GM21717 (cell line): Measurements from ENCODE around the gene SNRK.

Source experiments
- ATAC-seq: cut with Tn5 transposase; IDR thresholded peaks from one replicate; pipeline ENCODE4 v1.9.1; 2021; ENCODE audit warnings: mild to moderate bottlenecking, moderate library complexity; ENCODE audit not compliant: unreplicated experiment

Gene SNRK

DNA sequence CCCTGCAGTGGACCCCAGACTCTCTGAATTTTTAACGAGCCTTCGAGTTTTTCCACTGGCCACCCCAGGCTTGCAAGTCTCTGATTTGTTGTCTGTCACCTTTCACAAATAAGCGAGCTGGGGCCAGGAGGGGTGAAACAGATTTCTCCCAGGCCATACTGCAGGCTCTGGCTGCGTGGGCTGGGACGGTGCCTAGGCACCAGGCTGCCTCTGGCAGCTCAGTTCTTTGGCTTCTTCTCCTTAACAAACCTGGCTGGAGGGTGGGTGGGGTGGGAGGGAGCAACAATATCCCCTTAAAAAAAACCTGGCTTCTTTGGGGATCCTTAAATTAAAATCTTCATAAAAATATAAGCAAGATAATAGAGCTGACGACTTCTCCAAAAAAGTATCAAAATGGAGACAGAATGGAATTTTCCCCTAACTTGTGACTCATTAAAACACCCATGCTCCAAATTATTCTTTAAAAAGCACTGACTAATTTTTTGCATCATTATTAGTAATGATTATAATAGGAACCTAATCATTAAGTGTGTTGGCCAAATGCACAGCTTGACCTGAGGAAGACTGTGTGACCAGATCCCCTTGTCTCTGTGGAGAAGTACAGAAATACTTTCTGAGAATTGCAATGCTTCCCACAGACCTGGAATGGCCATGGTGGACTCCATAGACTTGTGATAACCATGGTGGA is 84.1 kb downstream of the SNRK start:
- ATAC-seq, result no peak

DNA sequence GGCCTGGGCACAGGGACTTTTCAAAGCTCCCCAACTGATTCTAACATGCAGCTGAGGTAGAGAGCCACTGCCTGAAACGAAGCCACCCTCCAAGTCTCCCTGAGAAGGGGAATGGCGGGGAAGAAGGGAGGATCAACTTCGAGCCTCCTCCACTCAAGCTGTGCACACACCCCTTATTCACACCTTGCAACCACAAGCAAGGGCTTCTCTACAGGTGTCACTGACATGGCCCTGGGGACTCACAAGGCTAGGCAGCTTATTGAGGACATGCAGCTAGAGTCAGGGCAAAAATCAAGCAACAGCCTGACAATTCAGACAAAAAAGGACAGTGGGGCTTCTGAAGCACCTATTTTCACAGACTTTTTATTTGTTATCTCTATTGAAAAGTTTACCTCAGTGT is 85.2 kb downstream of the SNRK start:
- ATAC-seq, result no peak

DNA sequence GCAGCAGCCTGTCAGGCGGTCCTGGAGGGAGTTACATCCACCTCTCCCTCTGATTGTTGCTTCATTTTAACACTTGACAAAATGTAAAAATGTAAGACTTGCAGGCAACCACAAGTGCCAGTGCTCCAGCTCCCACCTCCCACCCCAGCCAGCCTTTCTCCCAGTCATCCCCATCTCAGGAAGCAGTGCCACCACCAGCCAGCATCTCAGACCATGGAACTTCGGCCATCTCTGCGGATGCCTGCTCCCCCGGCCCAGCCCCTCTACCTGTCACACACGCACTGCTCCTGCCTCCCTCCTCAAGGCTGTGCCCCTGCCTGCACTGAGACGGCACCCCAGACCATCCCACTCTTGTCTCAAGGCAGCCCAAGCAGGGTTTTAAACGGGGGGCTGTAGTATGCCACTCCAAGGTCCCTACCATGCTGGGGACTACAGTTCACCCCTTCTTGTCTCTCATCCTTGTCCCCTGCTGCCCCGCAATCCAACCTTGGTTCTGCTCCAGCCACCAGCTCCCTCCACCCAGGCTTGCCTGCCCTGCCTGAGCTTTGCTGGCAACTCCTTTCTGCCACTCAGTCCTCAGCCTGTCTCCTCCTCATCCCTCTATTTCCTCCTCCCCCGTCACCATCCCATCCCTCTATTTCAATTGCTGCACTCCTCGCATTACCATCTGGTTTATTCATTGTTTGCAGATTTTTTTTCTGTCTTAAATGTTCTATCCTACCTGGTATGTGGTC is 85.8 kb downstream of the SNRK start:
- no peak for ATAC-seq

DNA sequence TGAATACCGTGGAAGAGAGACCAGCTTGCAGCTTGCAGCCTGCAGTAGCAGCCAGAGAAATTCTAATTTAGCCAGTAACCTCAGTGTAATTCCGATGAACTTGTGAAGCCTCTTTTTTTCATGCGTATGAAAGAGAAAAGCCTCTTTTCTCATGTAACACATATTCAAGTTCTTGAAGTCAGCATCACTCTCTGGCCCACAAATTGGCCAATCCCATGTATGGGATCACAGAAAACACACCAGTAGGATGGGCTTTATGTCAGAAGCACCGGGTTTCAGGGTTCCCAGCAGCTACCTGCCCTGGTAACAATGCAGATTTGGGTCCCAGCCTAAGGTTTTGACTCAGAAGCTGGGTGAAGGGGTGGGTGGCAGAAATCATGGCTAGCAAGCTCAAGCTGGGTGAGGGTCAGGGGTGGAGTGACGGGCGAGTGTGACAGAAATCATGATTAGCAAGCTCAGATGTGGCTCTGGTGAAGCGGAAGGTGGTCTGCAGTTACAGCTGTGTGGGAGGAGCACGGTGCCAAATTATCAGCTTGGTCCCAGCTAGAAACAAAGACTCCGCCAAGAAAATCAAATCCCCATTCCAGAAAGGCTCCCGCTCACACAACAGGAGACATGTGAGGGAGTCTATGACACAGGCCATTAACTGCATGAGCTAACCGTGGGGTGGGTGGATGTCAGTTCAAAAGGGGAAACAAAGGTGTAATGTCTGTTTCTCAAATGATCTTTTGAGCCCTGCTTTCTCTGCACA is 86.6 kb downstream of the SNRK start:
- no peak for ATAC-seq

DNA sequence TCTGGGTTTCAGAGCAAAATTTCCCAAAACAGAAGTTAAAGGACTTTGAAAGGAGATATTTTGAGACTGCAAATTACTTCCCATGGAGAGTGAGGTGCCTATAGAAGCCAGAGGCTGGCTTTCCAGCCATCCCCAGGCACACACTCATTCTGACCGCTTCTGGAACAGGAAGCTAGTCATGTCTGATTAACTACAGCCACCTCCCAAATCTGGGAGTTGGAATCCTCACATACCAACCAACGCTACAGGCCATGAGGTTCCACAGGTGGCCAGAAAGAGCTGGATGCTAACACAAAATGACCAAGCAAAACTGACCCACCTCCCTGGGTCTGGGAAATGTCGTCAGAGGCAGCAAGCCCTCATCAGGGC is 87.2 kb downstream of the SNRK start:
- ATAC-seq, result no peak

DNA sequence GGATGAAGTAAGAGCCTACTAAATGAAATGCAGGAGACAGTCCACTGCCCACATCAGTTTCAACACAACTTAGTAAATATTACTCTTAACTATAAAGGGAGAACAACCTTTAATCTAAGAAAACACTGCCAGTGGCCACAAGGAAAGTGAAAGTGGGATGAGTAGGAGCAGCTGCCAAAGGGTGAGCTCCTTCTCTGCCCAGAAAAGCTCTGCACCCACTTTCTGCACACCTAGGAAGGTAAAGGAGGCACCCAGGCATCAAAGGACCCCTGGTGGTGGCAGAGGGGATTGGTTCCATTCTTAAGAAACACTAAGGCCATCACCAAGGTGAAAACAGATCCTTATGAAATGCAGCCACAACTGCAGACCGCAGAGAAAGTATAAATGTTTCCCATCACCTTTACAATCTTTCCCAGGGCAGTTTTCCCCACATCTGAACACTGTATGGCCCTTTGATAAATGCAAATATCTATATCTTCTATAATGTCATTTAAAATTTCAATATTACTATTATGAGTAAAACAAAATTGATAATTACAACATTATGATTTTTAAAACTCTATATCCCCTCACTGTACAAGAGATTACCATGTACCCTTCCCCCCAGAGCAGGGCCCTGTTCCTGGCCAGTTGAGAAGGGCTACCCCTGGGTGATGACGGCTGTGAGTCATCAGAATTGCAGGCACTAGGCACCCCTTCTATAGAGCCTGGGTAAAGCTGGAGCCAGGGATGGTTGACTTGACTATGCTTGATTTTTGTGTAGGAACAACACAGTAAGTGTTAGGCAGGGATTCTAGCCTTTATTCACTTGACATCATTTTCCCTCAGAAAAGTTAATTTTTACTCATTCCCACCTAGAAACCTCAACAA is 92.0 kb downstream of the SNRK start:
- peak; percentile 76 for ATAC-seq

DNA sequence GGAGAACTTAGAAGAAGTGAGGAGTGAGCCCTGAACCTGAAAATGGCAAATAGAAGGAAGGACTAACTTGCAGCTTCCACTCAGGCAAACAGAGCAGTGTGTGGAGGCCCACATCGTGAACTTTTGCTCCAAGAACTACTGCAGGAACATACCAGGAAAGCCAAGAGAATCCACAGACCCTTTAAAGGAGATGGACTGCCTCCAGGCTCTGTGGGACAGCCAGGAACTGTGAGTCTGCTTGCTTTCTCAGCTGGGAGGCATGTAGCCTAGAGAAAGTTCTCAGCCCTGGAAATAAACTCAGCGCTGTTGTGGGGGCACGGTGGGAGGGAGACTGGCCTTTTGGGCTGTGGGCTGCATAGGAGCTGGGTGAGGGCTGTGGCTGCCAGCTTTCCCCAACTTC is 93.0 kb downstream of the SNRK start:
- no peak for ATAC-seq

DNA sequence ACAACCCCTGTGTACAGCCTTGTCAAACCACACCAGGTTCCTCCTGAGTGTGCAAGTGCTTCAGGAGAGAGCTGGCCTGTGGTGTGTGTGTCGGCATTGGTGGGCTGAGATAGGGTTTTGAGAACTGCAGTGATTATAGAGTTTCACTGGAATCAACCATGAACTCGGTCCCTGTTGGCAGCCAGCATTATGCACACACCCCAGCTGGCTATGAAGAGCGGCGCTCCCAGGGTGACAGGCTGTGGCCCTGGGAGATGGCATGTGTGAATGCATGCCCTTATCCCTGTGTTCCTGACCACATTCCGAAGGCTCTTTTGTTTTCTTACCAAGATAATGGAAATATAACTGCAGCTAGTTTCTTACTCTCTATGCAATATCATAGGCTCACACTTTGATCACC is 101.8 kb downstream of the SNRK start:
- ATAC-seq, result no peak

DNA sequence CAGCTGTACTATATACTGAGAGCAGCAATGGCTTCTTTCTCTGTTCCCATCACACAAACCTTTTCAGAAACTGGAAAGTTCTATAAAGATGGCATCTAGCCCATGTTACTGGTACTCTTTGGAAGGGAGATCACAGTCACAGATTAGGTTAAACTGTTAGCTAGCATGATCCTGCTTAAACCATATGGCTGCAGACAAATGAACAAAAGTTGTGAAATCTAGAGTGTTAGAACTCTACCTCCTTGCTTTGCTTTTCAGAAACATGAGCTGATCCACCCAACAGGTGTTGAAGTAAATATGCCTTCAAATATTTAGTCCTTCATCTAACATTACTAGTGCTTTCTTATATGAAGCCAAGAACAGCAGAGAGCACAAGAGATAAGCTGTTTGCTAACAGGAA is 102.6 kb downstream of the SNRK start:
- ATAC-seq, result no peak

DNA sequence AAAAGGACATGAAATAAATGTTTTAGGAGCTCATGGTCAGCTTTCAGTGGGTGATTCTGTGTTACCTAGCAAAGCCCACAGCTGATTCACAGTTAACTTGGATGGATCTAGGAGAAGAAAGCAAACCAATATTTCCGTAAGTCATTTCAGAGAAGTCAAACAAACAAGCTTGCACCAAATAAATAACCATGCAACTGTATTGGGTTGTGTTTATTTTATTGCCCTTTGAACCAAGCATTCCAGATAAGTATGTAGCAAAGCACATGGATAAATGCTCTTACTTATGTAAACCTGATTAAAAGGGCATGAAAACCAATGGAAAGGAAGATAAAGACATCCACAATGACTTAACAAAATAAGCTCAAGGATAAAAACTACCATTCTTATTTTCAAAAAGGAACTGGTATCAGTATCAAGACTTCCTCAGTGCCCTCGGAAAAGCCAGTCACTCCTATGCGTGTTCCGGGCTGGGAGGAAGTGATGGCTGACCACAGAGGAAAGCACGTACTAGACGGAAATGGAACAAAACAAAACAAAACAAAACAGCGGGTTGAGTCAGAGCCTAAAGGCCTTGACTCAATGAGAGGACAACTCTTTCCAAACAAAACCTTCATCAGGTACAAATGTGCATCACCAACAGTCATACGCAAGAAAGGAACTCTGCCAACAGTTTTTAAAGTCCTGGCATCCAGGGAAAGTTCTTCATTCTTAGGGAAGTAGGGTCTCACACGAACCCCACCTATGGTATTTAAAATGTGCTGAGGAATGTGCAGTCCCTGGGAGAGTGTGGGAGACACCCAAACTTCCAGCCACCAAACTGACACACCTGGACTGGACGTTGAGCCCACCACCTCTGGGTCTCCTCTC is 103.3 kb downstream of the SNRK start:
- ATAC-seq, result no peak

DNA sequence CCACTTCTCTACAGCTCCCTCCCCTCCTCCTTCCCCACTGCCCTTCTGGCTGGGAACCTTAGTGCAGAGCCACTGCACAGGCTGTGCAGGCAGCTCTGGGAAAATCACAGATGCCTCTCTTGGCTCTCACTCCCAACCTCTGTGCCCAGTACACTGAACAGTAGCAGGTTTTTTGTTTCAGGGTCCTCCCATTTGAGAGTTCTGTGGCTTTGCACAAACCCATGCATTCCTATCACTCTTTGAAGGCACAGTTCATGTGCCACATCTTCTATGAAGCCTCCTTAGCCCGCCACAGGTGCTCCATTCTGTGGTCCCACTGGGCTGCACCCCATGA is 103.9 kb downstream of the SNRK start:
- no peak for ATAC-seq

DNA sequence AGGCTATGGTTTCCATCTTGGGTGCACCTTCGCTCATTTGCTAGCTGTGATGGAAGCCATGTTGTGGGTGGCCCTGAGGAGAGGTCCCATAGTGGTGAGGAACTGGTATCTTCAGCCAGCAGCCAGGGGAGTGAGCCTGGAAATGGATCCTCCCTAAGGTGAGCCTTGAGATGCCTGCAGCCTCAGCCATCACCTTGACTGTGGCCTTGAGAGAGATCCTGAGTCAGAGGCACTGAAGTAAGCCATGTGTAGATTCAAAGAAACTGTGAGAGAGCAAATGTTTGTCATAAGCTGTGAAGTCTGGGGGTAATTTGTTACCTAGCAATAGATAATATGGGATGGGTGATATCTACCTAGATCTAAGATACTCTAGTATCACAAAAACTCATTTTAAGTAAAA is 105.3 kb downstream of the SNRK start:
- ATAC-seq, result no peak

DNA sequence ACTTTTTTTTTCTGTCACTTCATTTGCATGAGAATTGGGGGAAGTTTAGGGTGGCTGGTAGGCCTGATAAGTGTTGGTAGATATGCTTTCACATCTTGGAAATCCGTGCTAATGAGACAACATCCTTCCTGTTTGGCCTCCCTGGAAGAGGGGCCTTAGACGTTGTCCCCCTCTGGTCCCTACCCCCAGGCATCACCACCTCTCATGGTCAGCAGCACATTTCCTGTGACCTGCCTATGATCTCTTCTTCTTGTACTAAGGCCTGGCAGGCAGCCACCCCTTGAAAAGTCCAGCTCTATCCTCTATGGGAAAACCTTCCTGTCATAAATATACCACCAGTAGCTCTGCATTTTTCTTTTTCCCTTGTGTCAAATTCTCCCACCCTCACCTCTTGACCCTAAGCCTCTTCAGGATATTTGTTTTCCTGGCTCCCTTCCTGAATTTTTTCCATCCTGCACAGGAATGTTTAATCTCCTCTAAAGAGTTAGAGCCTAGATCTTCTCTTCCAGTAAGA is 107.8 kb downstream of the SNRK start:
- no peak for ATAC-seq

DNA sequence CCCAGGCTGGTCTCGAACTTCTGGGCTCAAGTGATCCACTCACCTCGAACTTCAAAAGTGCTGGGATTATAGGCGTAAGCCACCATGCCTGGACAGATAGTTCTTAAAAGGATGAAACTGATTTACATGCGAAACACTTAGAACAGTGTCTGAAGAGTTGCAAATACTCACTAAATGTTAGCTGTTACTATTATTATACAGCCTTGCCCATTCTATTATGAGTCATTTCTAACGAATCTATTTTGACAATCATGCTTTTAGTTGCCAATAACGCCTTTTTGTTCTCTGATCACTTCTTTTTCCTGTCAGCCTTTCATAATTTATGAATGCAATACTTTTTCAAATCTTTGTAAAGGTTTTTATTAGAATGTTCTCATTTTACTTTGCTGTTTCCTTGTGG is 112.7 kb downstream of the SNRK start:
- ATAC-seq, result no peak

DNA sequence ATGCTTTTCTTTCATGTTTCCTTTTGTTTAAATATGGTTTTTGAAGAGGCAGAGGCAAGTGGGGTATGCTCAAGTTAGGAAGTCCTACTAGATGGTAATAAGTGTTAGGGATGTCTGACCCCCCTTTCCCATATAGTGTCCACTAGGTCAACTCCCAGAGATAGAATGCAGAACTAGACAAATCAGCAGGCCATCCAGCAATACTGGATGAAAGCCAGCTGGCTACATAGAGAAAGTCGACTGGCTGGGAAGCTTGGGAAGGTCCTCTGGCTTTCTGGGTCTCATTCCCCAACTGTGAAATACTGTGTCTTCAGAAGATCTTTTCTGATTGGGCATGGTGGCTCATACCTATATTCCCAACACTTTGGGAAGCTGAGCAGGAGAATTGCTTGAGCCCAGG is 113.8 kb downstream of the SNRK start:
- no peak for ATAC-seq
